ENCODE data around the gene PGPEP1.

DNA sequence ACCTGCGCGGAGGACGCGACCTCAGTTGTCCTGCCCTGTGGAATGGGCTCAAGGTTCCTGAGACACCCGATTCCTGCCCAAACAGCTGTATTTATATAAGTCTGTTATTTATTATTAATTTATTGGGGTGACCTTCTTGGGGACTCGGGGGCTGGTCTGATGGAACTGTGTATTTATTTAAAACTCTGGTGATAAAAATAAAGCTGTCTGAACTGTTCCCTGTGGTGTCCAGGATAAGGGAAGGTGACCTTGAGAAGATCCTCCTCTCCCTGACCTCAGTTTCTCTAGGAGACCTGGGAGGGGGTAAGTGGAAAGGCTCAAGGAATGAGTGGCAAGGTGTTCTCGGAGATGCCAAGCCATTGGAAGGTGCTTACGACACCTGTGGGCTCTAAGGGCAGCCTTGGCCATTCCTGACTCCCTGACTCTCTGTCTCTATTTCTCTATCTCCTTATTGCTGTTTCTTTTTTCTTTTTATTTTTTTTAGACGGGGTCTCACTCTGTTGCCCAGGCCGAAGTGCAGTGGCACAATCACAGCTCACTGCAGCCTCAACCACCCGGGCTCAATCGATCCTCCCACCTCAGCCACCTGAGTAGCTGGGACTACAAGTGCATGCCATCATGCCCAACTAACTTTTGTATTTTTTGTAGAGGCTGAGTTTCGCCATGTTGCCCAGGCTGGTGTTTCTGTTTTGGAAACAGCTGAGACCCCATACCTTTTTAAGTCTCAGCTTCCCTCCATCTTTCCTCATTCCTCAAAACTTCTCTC, 48.7 kb downstream of the PGPEP1 start:
- TF ChIP-seq, protein P1, sequence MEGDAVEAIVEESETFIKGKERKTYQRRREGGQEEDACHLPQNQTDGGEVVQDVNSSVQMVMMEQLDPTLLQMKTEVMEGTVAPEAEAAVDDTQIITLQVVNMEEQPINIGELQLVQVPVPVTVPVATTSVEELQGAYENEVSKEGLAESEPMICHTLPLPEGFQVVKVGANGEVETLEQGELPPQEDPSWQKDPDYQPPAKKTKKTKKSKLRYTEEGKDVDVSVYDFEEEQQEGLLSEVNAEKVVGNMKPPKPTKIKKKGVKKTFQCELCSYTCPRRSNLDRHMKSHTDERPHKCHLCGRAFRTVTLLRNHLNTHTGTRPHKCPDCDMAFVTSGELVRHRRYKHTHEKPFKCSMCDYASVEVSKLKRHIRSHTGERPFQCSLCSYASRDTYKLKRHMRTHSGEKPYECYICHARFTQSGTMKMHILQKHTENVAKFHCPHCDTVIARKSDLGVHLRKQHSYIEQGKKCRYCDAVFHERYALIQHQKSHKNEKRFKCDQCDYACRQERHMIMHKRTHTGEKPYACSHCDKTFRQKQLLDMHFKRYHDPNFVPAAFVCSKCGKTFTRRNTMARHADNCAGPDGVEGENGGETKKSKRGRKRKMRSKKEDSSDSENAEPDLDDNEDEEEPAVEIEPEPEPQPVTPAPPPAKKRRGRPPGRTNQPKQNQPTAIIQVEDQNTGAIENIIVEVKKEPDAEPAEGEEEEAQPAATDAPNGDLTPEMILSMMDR (IDR thresholded peaks at IDR 0.05; ENCODE audit: low read length), result no peak
- no peak for TF ChIP-seq EZH2 (IDR thresholded peaks at IDR 0.05; ENCODE audit: borderline replicate concordance, low read length)

Measured in OCI-LY1 (cell line).